OCI-M2 (cell line): Measurements from ENCODE around the gene SELENON.

Experiments
- DNase-seq: peaks from one replicate; lab custom pipeline; 2025; ENCODE audit not compliant: unreplicated experiment; lab: John Stamatoyannopoulos, UW

The SELENON gene, protein sequence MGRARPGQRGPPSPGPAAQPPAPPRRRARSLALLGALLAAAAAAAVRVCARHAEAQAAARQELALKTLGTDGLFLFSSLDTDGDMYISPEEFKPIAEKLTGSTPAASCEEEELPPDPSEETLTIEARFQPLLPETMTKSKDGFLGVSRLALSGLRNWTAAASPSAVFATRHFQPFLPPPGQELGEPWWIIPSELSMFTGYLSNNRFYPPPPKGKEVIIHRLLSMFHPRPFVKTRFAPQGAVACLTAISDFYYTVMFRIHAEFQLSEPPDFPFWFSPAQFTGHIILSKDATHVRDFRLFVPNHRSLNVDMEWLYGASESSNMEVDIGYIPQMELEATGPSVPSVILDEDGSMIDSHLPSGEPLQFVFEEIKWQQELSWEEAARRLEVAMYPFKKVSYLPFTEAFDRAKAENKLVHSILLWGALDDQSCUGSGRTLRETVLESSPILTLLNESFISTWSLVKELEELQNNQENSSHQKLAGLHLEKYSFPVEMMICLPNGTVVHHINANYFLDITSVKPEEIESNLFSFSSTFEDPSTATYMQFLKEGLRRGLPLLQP

DNA sequence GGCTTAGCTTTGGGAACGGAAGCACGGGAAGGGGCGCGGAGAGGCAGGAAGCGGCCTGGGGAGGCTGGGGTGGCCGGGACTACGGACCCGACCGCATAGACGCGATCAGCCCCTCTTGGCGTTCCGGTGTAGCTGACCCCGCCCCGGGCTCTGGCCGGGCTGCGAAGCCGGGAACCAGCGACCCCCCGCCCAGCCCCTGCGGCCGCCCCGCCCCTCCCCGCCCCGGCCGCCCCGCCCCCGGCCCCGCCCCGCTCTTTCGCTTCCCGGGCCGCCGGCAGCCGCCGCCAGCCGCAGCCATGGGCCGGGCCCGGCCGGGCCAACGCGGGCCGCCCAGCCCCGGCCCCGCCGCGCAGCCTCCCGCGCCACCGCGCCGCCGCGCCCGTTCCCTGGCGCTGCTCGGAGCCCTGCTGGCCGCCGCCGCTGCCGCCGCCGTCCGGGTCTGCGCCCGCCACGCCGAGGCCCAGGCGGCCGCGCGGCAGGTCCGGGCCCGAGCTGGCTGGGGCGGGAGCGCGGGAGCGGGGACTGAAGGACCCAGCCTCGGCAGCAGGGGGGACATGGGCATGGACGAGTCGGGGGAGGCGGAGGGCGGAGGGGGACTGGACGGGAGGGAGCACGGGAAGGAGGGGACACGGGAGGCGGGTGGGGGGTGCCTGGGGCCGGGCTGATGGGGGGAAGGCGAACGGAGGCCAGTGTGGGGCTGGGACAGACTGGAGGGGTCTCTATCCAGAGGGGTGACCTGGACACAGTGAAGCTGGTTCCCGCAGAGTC lies at the start of gene SELENON:
Gene SELENON, plus strand, starts transcription at position 259 of the 768 bp plus-strand sequence. Its CDS starts 38 bp downstream, at position 297.
- DNase-seq, result no peak

DNA sequence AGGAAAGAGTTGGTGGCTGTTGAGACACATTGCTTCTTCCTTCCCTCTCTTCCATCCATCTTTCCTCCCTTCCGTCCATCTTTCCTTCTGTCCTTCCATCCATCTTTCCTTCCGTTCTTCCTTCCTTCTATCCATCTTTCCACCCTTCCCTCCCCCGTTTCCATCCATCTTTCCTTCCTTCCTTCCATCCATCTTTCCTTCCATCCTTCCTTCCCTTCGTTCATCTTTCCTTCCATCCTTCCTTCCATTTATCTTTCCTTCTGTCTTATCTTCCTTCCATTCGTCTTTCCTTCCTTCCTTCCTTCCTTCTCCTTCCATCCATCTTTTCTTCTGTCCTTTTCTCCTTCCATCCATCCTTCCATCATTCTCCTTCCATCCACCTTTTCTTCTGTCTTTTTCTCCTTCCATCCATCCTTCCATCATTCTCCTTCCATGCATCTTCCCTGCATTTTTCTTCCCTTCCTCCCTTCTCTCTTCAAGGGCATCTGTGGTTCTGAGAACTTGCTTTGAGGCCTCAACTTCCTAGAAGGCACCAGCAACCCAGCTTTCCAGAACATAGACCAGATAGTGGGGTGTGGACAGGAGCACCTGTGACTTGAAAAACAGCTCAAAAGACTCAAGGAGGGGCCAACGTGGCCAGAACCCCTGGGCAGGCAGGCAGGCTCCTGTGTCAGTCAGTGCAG lies 48.9 kb upstream of the SELENON start:
- no peak for DNase-seq

DNA sequence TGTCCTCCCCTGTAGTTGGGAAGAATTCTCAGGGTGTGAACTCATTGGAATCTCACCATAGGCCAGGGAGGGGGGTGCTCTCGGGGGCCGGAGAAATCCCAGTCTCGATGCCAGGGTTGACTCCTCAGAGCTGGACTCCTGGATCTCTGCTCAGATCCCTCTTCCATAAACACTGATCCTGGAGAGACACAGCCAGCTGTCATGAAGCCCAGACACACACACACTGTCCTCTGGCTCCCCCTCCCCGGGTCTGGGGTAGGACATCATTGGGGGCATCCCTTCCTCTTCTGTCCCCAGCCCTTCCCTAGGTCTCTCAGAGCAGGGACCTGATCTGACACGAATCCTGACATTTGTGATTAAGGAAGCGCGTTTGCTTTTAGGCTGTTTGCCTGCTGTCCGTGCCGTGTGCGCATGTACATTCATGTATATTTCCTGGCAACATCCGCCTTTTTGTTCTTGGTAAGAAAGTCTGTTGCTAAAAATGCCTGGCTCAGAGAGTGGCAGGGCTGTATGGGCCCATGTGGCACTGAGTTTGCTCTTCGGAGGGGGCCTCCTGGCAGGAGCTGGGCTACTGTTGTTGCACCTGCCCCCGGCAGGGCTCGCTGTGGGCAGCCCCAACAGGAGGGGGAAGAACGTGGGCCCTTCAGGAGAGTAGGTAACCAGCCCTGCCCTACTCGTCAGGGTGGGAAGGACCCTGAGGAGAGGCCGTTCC lies 45.4 kb upstream of the SELENON start:
- DNase-seq, result no peak

DNA sequence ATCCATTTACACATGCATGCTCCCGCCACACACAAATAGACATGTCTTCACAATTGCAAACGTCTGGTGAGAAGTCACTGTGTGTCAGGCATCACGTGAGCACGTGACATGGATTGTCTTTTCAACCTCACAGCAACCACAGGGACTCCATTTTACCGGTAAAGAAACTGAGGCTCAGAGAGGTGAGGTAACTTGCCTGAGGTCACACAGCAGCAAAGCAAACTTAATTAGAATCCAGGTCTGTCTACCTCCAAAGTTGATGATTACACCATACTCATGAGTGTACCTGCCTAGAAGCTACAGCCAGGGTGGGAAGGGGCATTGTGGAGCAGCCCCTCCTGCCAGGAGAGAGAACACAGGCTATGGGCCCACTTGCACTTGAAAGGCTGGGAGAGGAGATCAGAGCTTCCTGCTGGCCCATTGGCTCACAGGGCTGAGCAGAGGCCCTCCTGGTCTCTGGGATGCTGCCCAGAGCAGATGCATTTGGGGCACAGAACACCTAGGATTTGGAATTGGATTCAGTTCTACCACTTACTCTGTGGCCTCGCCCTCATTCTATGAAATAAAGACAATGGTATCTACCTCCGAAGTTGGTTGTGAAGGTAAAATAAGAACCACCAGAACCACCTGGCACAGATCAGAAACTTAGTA lies 44.4 kb upstream of the SELENON start:
- DNase-seq, result no peak

DNA sequence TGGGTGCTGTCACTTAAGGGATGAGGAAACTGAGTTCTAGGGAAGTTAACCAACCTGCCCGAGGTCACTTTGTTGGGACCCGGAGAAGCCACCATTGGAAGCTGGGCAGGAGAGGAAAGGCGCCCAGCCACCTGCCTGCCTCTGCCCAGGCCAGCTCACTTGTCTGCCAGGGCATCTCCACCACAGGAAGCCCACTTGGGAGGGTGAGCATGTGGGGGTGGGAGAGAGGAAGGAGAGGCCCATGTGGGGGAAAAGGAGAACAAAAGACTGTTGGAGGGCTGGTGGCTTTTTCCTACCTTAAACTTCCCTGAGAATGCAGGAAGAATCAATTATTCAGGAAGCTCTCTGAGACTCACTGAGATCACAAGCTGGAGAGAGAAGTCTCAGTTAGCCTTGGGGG lies 43.8 kb upstream of the SELENON start:
- DNase-seq, result no peak

DNA sequence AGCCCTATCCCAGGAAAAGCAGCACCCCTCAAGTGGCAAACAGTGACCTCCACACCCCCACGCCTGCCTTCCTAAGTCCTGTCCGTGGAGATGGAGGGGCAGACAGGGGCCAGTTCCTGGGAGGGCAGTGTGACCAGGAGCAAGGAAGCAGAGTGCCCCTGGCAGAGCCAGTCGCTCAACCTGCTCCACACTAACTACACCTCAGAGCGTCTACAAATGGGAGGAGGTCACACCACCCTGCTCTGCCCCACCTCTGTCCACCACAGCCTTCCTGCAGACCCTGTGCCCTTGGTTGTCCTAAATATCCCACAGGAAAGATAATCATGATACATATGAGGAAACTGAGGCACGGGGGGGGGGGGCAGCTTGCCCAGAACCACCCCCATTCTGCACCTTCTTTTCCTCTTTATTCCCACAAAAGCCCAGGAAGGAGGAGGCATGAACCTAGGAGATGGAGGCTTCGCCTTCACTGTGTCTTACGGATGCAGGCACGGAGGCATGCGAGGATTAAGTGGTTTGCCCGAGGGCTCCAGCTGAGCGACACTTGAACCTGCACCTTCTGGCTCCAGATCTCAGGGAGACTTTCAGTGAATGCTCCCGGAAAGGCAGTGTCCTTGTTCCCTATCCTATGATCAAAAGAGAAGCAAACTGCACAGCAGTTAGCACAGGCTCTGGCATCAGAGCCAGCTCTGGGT lies 42.7 kb upstream of the SELENON start:
- DNase-seq, result no peak

DNA sequence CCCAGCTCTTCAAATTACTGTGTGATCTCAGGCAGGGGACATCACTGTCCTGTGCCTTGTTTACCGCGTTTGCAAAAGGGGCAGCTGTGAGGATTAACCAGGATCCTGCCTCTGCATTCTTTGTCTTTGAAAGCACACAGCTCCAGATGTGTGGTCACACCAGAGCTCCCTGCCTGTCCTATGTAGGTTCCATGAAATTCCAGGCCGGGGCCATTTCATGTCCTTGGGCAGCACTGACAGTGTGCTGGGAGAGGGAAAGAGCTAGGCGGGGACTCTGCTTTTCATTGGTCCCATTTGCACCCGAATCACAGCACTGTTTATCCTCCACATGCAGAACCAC lies 42.2 kb upstream of the SELENON start:
- no peak for DNase-seq

DNA sequence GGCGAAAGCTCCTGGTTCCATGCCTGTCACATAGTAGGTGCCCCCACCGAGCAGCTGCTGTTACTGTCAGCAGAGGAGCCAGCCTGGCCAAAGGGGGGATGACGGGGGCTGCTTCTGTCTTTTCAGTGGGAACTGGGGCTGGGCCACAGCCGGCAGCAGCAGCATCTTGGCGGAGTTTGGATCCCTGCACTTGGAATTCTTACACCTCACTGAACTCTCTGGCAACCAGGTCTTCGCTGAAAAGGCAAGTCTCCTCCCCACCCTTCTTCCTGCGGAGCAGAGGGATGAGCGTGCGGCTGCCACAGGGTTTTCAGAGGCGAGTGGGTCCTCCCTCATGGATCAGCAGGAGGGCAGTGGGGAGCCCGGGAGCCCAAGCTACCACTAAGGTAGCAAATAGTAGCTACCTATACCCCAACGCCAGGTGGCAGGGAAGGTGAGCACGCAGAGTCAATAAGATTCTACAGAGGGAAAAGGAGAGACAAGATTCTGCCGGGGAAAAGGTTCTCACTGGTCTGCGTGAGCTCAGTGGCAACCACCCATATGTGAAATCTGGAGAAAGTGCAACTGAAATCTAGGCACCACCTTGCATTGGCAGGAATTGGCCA lies 41.4 kb upstream of the SELENON start:
- DNase-seq, result no peak

DNA sequence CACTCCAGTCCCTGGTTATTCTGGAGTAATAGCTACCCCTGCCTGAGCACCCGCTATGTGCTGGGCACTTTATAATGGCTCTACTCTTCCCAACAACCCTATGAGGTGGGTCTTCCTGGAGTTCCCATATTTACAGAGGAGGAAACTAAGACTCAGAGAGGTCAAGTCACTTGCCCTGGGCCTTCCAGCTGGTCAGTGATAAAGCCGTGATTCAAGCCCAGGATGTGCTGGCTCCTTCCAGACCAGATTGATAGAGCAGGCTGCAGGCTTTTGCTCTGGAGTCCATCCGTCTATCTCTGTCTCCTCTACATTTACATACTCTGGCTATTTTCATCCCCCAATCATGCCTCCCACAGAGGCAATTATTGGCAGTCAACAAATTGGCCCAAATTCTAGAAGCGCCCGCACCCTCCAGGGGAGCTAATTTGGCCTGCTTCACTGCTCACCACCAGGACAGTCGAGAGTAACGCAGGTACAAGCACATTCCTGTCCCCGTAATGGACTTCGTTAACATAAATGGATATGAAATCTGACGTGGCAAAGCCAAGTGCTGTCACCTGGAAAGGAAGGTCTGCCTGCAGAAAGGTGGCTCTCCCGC lies 39.8 kb upstream of the SELENON start:
- no peak for DNase-seq

DNA sequence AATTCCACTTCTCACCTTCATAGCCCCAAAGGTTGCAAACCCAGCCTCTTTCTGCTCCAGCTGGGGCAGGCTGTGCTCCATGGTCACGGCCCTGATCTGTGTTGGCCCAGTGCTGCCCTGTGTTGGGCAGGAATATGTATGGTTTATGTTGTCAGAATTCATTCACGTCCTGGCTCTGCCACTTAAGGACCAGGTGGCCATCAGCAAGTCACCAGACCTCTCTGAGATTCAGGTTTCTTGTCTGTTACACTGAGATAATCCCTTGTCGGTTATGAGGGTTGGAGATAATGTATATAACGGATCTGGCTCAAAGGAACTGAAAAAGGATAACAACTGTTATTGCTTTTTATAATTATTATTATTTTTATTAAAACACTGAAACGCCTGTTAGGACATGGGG lies 39.1 kb upstream of the SELENON start:
- DNase-seq, result no peak

DNA sequence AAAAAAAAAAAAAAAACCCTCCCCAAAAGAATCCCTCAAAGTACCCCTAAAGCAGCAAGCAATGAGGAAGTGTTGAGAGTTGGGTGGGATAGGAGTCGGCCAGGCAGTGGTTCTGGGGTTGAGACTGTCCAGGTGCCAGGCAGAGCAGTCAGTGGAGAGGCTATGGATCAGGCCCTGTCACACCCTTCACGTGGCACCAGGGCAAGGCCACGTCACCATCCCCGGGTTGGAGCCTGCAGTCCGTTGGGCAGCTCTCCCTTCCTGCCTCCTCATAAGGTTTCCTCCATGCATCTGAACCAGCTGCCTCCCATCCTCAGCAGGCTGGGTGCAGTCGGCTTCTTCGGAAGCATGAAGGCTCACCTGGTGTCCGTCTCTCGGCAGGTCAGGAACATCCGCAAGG lies 36.5 kb upstream of the SELENON start:
- DNase-seq, result no peak

DNA sequence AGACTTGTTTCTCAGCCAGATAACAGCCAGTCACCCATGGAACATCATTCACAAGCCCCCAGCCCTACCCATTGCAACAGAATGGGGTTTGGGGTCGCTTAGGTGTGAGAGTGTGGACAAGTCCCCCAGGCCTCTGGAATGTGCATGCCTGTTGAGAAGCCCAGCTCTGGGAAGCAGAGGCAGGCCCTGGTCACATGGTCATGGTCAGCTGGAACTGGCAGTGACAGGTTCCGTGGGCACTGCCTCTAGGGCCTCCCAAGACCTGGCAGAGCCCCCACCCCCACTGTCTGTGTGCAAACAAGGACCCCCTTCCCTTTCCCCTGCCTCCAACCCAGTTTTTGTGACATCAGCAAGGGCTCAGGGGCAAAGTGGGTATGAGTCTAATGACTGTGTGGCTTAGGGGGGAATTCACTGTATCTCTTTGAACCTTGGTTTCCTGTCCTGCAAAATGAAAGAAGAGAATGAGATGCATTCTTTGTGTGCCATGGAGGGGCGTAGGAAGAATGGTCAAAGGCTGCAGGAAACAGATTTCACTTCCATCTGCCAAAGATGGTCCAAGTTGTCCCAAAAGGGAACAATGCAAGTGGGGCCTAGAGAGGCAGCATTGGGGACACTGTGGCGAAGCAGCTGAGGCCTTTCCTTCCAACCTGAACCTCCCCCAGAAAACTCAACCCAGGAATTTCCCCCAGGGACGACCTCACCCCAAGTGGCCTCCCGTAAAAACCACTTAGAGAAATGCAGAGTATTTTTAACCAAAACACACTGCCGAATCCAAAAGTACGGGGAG lies 34.7 kb upstream of the SELENON start:
- DNase-seq, result no peak

DNA sequence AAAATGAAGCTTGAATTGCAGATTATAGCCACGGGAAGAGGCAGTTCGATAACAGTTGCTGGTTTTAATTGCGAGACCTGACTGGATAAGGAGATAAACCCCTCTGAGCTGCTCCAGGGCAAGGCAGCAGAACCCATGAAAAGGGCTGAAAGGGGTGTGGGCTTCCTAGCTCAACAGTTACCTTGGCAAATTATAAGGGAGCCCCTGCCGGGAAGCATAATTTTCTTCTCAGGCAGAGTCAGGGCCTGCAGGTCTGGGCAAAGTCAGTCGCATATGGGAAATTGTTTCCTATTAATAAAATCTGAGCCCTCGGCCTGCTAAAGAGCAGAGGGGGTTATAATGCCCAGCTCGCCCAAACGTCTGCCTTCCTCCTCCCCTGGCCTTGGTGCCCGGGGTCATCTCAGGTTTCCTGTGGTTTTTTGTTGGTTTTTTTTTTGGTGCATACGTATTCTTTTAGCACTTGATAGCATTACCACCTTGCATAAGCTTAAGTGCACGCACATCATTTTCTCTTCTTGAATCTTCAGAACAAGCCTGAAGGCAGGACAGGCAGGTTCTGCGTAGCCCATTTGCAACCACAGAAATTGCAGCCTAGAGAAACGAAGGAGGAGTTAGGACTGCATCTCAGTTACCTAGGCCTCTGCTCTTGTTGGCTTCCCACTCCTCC lies 33.9 kb upstream of the SELENON start:
- DNase-seq, result no peak

DNA sequence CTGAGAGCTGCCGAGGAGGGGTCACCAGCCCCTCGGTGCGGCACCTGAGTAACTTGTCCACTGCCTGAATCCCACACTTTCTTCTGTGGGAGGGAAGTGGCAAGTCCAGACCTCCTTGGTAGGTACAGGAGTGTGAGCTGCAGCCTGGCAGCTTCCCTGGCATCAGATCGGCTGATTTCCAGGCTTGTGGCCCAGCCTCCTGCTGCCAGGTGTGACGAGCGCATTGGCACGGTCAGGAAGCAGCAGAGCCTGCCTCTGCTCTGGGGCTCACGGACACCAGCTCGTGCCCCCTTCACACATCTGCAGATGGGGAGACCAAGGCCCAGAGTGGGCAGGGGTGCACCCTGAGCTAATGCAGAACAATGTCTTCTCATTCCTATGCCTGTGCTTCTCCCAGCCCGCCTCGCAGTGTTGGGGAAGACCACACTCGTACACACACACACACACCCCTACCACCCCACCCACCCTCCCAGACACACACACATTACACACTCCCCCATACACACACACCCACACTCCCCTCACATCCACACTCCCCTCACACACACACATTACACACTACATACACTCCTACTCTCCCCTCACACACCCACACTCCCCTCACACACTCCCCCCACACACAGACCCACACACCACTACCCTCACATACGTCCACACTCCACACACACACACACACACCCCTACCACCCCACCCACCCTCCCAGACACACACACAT lies 33.1 kb upstream of the SELENON start:
- DNase-seq, result no peak

DNA sequence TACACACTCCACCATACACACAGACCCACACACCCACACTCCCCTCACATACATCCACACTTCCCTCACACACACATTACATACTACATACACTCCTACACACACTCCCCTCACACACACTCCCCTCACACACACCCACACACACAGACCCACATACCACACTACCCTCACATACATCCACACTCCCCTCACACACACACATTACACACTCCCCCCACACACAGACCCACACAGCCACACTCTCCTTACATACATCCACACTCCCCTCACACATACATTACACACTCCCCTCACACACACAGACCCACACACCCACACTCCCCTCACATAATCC lies 32.6 kb upstream of the SELENON start:
- no peak for DNase-seq

DNA sequence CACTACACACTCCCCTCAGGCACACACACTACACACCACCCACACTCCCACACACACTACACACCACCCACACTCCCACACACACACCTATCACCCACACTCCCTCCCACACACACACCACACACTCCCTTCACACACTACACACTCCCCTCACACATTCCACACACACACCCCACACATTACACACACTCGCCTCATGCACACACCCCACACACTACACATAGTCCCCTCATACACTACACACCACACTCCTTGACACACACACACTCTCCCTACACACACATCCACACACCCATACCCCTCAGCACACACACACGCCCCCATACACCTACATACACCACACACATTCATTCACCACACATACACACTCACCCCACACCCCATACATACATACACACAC lies 31.0 kb upstream of the SELENON start:
- DNase-seq, result no peak

DNA sequence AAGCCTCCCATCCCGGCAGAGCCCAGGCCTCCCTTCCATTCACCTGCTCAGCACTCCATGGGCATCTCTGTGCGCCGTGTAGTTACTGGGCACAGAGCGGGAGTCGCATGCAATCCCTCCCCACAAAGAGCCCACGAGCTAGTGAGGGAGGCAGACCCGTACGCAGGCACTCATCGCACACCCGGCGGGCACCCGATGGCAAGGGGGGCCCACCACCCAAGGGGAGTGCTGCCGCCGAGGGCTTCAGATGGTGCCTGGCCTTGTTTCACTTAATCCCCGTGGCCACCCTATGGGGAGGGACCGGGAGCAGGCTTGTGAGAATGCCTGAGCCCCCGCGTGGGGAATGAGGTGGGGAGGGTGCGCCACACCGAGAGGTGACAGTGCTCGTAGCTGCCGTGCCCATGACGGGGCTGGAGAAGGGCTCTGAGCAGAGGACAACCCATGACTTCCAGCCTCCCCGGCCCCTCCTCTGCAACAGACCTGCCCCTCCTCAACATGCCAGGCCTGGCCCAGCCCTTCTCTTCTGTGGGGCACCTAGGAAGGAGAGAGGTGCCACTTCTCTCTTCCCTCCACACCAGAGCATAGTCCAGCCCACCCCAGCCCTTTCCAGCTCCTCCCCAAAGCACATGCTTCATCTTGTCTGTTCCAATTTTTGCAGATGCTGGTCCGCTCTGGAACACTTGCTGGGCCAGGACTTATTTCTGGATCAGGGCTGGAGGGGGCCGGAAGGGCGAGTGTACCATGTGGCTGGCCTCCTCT lies 30.2 kb upstream of the SELENON start:
- DNase-seq, result no peak
